B cell (primary cell): ENCODE results near the gene ITPKB. TPM values are rescaled to one million over a fixed set of nuclear protein-coding genes. Genes with fewer than 3 reads are reported as not detected.

Experiments
- ATAC-seq: fragments of 200-7000 bp; cut with Tn5 transposase; one replicate; pipeline ENCODE4 v1.10.0; 2021; ENCODE audit warnings: low read depth, mild to moderate bottlenecking, moderate number of reproducible peaks, moderate library complexity
- CTCF ChIA-PET: fragments of 350-600 bp; sonication (Branson Sonifier 250); formaldehyde crosslinking; loops from one replicate; lab custom pipeline; 2021; ENCODE audit warnings: antibody characterized with exemption, inconsistent platforms; lab: Charles Lee
- POLR2A ChIA-PET: fragments of 350-600 bp; sonication (Branson Sonifier 250); formaldehyde crosslinking; loops from one replicate; lab custom pipeline; 2021; ENCODE audit warnings: antibody characterized with exemption; lab: Charles Lee
- DNase-seq: peaks from one replicate; pipeline ENCODE4 v3.0.0; 2013
- H2AFZ ChIP-seq: 2 replicates; pipeline ENCODE4 v1.6.1; 2012; ENCODE audit warnings: mild to moderate bottlenecking, low read depth, low read length; ENCODE audit not compliant: insufficient read depth, poor library complexity, severe bottlenecking
- H3K27ac ChIP-seq, 2 donors: 1 replicate in 1 of 2; 2 replicates in 1 of 2; pipeline ENCODE4 v1.5.1; 2012 to 2013; ENCODE audit warnings: low read length in 2 of 2, mild to moderate bottlenecking in 2 of 2, moderate library complexity in 1 of 2
- H3K27me3 ChIP-seq, 4 experiments: fragments of 200-600 bp in 1 of 4; sonication (generic) in 1 of 4; replicated peaks in 1 of 4; 1 replicate in 2 of 4; 2 replicates in 2 of 4; pipeline versions ENCODE4 v1.6.1 to v1.7.0; 2013 to 2016; ENCODE audit warnings: low read length in 3 of 4, mild to moderate bottlenecking in 2 of 4, mixed read lengths in 1 of 4, moderate library complexity in 1 of 4; ENCODE audit not compliant: insufficient read depth in 4 of 4, control insufficient read depth in 3 of 4; ENCODE audit errors: control extremely low read depth in 1 of 4
- H3K36me3 ChIP-seq, 2 experiments: replicated peaks in 1 of 2; 1 replicate in 1 of 2; 2 replicates in 1 of 2; pipeline versions ENCODE4 v1.6.1 to v1.7.1; 2013; ENCODE audit warnings: low read length in 1 of 2; ENCODE audit not compliant: insufficient read depth in 2 of 2, control insufficient read depth in 1 of 2; ENCODE audit errors: control extremely low read depth in 1 of 2, extremely low read depth in 1 of 2
- H3K4me1 ChIP-seq, 2 donors: fragments of 200-600 bp in 1 of 2; sonication (generic) in 1 of 2; 1 replicate in 1 of 2; 2 replicates in 1 of 2; pipeline versions ENCODE4 v1.5.1 to v1.6.1; 2013 to 2017; ENCODE audit warnings: low read length in 2 of 2; ENCODE audit not compliant: control insufficient read depth in 2 of 2, insufficient read depth in 2 of 2
- H3K4me2 ChIP-seq: replicated peaks from 2 replicates; pipeline ENCODE3; 2012; ENCODE audit warnings: mild to moderate bottlenecking, low read depth, low read length; ENCODE audit not compliant: poor library complexity, severe bottlenecking
- H3K4me3 ChIP-seq, 5 experiments: fragments of 200-600 bp in 1 of 5; sonication (generic) in 1 of 5; 1 replicate in 3 of 5; 2 replicates in 2 of 5; pipeline versions ENCODE4 v1.5.1 to v1.7.0; 2011 to 2016; ENCODE audit warnings: low read length in 4 of 5, mild to moderate bottlenecking in 4 of 5, low read depth in 2 of 5, control low read depth in 1 of 5, moderate library complexity in 1 of 5; ENCODE audit not compliant: insufficient read depth in 1 of 5; ENCODE audit errors: control extremely low read depth in 1 of 5, extremely low read depth in 1 of 5
- H3K79me2 ChIP-seq: fragments of 200-600 bp; sonication (generic); one replicate; pipeline ENCODE4 v1.6.0; 2016; ENCODE audit warnings: low read length; ENCODE audit not compliant: control insufficient read depth, insufficient read depth
- H3K9ac ChIP-seq: fragments of 200-600 bp; sonication (generic); 2 replicates; pipeline ENCODE4 v1.6.1; 2017; ENCODE audit warnings: mild to moderate bottlenecking, low read length, moderate library complexity
- H3K9me3 ChIP-seq, 3 donors: one replicate each; pipeline versions ENCODE4 v1.6.1 to v1.7.1; 2013; ENCODE audit warnings: low read length in 2 of 3; ENCODE audit not compliant: control insufficient read depth in 2 of 3, insufficient read depth in 1 of 3; ENCODE audit errors: control extremely low read depth in 1 of 3
- H4K20me1 ChIP-seq: 2 replicates; pipeline ENCODE4 v1.6.0; 2012; ENCODE audit warnings: mild to moderate bottlenecking, low read length; ENCODE audit not compliant: insufficient read depth, control insufficient read depth, poor library complexity, severe bottlenecking
- H3K27ac Mint-ChIP-seq: one replicate; pipeline ENCODE4 v1.8.0; 2021; ENCODE audit warnings: mixed read lengths
- H3K27me3 Mint-ChIP-seq: one replicate; pipeline ENCODE4 v1.8.0; 2021; ENCODE audit warnings: mixed read lengths
- H3K4me1 Mint-ChIP-seq: one replicate; pipeline ENCODE4 v1.8.0; 2021; ENCODE audit warnings: mixed read lengths
- H3K4me3 Mint-ChIP-seq: one replicate; pipeline ENCODE4 v1.8.0; 2021; ENCODE audit warnings: mixed read lengths
- H3K9me3 Mint-ChIP-seq: one replicate; pipeline ENCODE4 v1.8.0; 2022; ENCODE audit warnings: mixed read lengths; ENCODE audit not compliant: insufficient read depth
- EZH2 ChIP-seq: IDR thresholded peaks from 2 replicates; pipeline ENCODE4 v1.6.1; 2012; ENCODE audit warnings: borderline replicate concordance, low read depth, mild to moderate bottlenecking, moderate library complexity, low read length; ENCODE audit not compliant: insufficient read depth, poor library complexity, severe bottlenecking
- WGBS: methylation state at CpG from one replicate; pipeline ENCODE4 v1.1.5; 2013; ENCODE audit warnings: missing lambda C conversion rate; ENCODE audit not compliant: insufficient coverage; 5-methylcytosine and 5-hydroxymethylcytosine counted together
- intact Hi-C: fragments of 100-400 bp; cut with micrococcal nuclease; formaldehyde crosslinking; loops from one replicate; pipeline ENCODE4 v1.10.0; 2022
- polyA plus RNA-seq: library from polyadenylated mRNA; depleted of rRNA; stranded (reverse); fragments of >200 nt; gene quantifications from 2 replicates; pipeline ENCODE4 v1.2.3, GENCODE V29; 2012
- total RNA-seq, 2 donors: library from RNA; stranded (reverse); fragments of 120-200 nt in 1 of 2; gene quantifications; 1 replicate in 1 of 2; 2 replicates in 1 of 2; pipeline versions ENCODE4 v1.2.3 to v1.2.4, GENCODE V29; 2013 to 2022
- TF ChIP-seq, protein P1 (sequence below): fragments of 200-600 bp; IDR thresholded peaks from one replicate; pipeline ENCODE4 v1.8.0; 2022; ENCODE audit warnings: antibody characterized with exemption, mild to moderate bottlenecking

The ITPKB gene
- total and polyA plus RNA-seq, 2 donors (not counting 1 experiment from before 2014, with no cell fraction given) = 21.8 to 93.5 TPM

DNA sequence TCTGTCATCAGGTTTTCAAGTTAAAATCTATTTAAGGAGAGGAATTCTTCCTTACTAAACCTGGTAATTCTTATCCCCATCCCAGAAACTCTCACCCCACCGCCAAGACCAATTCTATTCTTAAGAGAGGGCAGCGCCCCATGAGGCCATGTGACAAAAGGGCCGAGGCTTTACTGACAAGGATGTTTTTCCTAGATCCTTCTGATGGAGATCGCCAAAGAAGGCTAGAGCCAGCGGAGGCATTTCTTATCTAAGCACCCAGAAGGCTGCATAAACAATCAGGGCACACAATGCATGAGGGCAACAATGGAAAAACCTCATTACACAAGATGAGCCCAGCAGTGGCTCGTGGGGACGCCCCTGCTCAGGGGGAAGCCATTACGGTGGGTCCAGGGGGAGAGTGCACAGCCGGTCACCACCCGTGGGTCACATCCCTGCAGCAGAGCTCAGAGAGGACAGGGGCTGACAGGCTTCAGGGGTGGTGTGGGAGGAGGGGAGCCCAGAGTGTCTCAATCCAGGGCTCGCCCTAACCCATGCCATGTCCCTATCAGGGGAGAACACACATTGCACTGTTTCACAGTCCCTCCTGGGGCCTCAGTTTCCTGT is 88.7 kb downstream of the ITPKB start:
- Histone ChIP-seq H2AFZ (no peak overlapping the region), H3K4me3 (no peak overlapping the region), H3K4me1 (peaks cover 10 to 15% of the 10 kb centered on the region in 2 donors), H3K27ac (no peak overlapping the region), H3K27me3 (no peaks in the 10 kb centered on the region), H3K4me2 (no peak overlapping the region), H3K9me3 (no peaks in the 10 kb centered on the region), H3K9ac (no peak overlapping the region), H3K36me3 (peaks cover 4 to 39% of the 10 kb centered on the region in 2 experiments), H3K79me2 (peaks cover 87% of the 10 kb centered on the region), H4K20me1 (peaks cover 30% of the 10 kb centered on the region)
- no peak for TF ChIP-seq EZH2
- TF ChIP-seq, protein P1, sequence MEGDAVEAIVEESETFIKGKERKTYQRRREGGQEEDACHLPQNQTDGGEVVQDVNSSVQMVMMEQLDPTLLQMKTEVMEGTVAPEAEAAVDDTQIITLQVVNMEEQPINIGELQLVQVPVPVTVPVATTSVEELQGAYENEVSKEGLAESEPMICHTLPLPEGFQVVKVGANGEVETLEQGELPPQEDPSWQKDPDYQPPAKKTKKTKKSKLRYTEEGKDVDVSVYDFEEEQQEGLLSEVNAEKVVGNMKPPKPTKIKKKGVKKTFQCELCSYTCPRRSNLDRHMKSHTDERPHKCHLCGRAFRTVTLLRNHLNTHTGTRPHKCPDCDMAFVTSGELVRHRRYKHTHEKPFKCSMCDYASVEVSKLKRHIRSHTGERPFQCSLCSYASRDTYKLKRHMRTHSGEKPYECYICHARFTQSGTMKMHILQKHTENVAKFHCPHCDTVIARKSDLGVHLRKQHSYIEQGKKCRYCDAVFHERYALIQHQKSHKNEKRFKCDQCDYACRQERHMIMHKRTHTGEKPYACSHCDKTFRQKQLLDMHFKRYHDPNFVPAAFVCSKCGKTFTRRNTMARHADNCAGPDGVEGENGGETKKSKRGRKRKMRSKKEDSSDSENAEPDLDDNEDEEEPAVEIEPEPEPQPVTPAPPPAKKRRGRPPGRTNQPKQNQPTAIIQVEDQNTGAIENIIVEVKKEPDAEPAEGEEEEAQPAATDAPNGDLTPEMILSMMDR = no peak
- ATAC-seq = no peak
- Mint-ChIP-seq H3K4me1 (peaks cover 40% of the 10 kb centered on the region), H3K9me3 (no peaks in the 10 kb centered on the region), H3K27ac (peak overlapping the region; percentile 65), H3K4me3 (no peak overlapping the region), H3K27me3 (no peaks in the 10 kb centered on the region)
- CTCF ChIA-PET = interaction anchor here (1.1 to 4.7 kb wide), 7 partner anchors 9 to 66 kb away, joined by 3 to 26 read pairs (median 5); no protein-coding TSS in a partner anchor
- DNase-seq = no peak
- POLR2A ChIA-PET = no interaction called here
- WGBS = 91% methylated on average over 6 of the region's 11 CpGs
- intact Hi-C loops = no loop called here

DNA sequence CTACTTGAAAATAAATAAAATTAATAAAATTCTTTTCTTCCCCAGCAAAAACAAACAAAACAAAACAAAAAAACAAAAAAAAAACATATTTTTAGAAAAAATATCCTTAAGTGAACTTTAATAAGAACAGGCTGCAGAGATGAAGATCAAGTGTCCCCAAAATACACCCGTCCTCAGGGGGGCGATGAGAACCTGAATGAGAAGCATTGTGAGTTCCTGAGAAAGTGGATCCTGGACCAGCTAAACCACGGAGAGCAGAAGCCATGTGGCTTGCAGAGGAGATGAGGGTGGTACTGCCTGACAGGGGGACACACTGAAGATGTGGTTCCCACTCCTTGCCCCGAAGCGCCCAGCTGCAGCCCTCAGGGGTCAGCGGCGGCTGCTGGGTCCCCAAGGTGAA is 89.3 kb downstream of the ITPKB start:
- Histone ChIP-seq H3K4me2 (no peak overlapping the region), H2AFZ (no peak overlapping the region), H3K27me3 (no peaks in the 10 kb centered on the region), H3K27ac (no peak overlapping the region), H3K36me3 (peaks cover 4 to 43% of the 10 kb centered on the region in 2 experiments), H3K4me1 (peaks cover 15 to 21% of the 10 kb centered on the region in 2 donors), H3K9me3 (no peaks in the 10 kb centered on the region), H4K20me1 (peaks cover 32% of the 10 kb centered on the region), H3K4me3 (no peak overlapping the region), H3K79me2 (peaks cover 86% of the 10 kb centered on the region), H3K9ac (no peak overlapping the region)
- Mint-ChIP-seq H3K27me3 (no peaks in the 10 kb centered on the region), H3K4me3 (no peak overlapping the region), H3K27ac (peak overlapping the region; percentile 46), H3K9me3 (no peaks in the 10 kb centered on the region), H3K4me1 (peaks cover 45% of the 10 kb centered on the region)
- intact Hi-C loops = no loop called here
- CTCF ChIA-PET = interaction anchor here (0.8 to 4.7 kb wide), 5 partner anchors 13 to 91 kb away, joined by 3 to 26 read pairs (median 5); no protein-coding TSS in a partner anchor
- ATAC-seq (no peak), DNase-seq (no peak)
- TF ChIP-seq, protein P1 = peak; percentile 35
- TF ChIP-seq EZH2 = no peak
- WGBS = 73% methylated on average over 5 of the region's 7 CpGs
- POLR2A ChIA-PET = no interaction called here
